Stomach smooth muscle (tissue), 2 donors: Measurements from ENCODE around the gene SMCP.

ENCODE experiments used
- H3K27ac ChIP-seq: one replicate; pipeline ENCODE4 v1.7.0; 2013; ENCODE audit warnings: mild to moderate bottlenecking, low read length, inconsistent platforms
- H3K27me3 ChIP-seq, 2 donors: one replicate each; pipeline ENCODE4 v1.7.0; 2013; ENCODE audit warnings: low read length in 2 of 2; ENCODE audit not compliant: insufficient read depth in 2 of 2, control insufficient read depth in 1 of 2
- H3K36me3 ChIP-seq, 2 donors: one replicate each; pipeline ENCODE4 v1.7.0; 2013; ENCODE audit warnings: low read length in 2 of 2; ENCODE audit not compliant: control insufficient read depth in 2 of 2, insufficient read depth in 2 of 2
- H3K4me1 ChIP-seq: one replicate; pipeline ENCODE4 v1.7.0; 2013; ENCODE audit warnings: low read length; ENCODE audit not compliant: control insufficient read depth, insufficient read depth
- H3K4me3 ChIP-seq, 2 donors: one replicate each; pipeline ENCODE4 v1.7.0; 2013; ENCODE audit warnings: low read length in 2 of 2
- H3K9ac ChIP-seq, 2 donors: one replicate each; pipeline ENCODE4 v1.7.0; 2013; ENCODE audit warnings: low read length in 2 of 2, mild to moderate bottlenecking in 1 of 2
- H3K9me3 ChIP-seq, 2 donors: one replicate each; pipeline ENCODE4 v1.7.0; 2013; ENCODE audit warnings: low read length in 2 of 2; ENCODE audit not compliant: control insufficient read depth in 2 of 2
- donor health status: healthy.
- donor health status: Pancreatic carcinoma.

SMCP gene

GRCh38 chr1:152909206-152909605, 31.1 kb downstream of the SMCP start:
- Histone ChIP-seq H3K27me3 (peaks cover 3 to 8% of the 10 kb centered on the region in 2 donors), H3K9ac (no peak overlapping the region), H3K4me3 (no peak overlapping the region), H3K4me1 (no peaks in the 10 kb centered on the region), H3K36me3 (no peaks in the 10 kb centered on the region), H3K9me3 (no peaks in the 10 kb centered on the region), H3K27ac (no peak overlapping the region)

GRCh38 chr1:152912471-152912870, 34.3 kb downstream of the SMCP start:
- Histone ChIP-seq H3K9ac (no peak overlapping the region), H3K27ac (no peak overlapping the region), H3K4me3 (no peak overlapping the region), H3K4me1 (no peaks in the 10 kb centered on the region), H3K27me3 (peaks cover 3 to 6% of the 10 kb centered on the region in 2 donors), H3K9me3 (no peaks in the 10 kb centered on the region), H3K36me3 (no peaks in the 10 kb centered on the region)

- H3K9ac ChIP-seq = no peak overlapping the region
- no peaks in the 10 kb centered on the region for H3K9me3 ChIP-seq
- H3K27ac ChIP-seq = no peak overlapping the region
- H3K27me3 ChIP-seq = peaks cover 3 to 6% of the 10 kb centered on the region in 2 donors
- no peaks in the 10 kb centered on the region for H3K4me1 ChIP-seq
- H3K36me3 ChIP-seq = no peaks in the 10 kb centered on the region
- no peak overlapping the region for H3K4me3 ChIP-seq
Observed at GRCh38 chr1:152912900-152913299, 34.8 kb downstream of the SMCP start.

- Histone ChIP-seq H3K27ac (no peak overlapping the region), H3K36me3 (no peaks in the 10 kb centered on the region), H3K9me3 (no peaks in the 10 kb centered on the region), H3K4me3 (no peak overlapping the region), H3K4me1 (no peaks in the 10 kb centered on the region), H3K9ac (no peak overlapping the region), H3K27me3 (no peaks in the 10 kb centered on the region)
Observed at GRCh38 chr1:152917794-152918193, 39.7 kb downstream of the SMCP start.

- Histone ChIP-seq H3K4me1 (no peaks in the 10 kb centered on the region), H3K36me3 (no peaks in the 10 kb centered on the region), H3K27ac (no peak overlapping the region), H3K27me3 (no peaks in the 10 kb centered on the region), H3K4me3 (no peak overlapping the region), H3K9me3 (no peaks in the 10 kb centered on the region), H3K9ac (no peak overlapping the region)
Observed at GRCh38 chr1:152919071-152919470, 40.9 kb downstream of the SMCP start.

- no peaks in the 10 kb centered on the region for H3K27me3 ChIP-seq
- no peak overlapping the region for H3K27ac ChIP-seq
- no peaks in the 10 kb centered on the region for H3K4me1 ChIP-seq
Observed at GRCh38 chr1:152924191-152924590, 46.1 kb downstream of the SMCP start.

GRCh38 chr1:152926091-152926490, 48.0 kb downstream of the SMCP start:
- H3K27ac ChIP-seq = no peak overlapping the region
- no peak overlapping the region for H3K9ac ChIP-seq
- no peaks in the 10 kb centered on the region for H3K36me3 ChIP-seq
- no peaks in the 10 kb centered on the region for H3K4me1 ChIP-seq
- peaks cover 2 to 3% of the 10 kb centered on the region in 2 donors for H3K9me3 ChIP-seq
- no peak overlapping the region for H3K4me3 ChIP-seq
- H3K27me3 ChIP-seq = no peaks in the 10 kb centered on the region

More at GRCh38 chr1:152924191-152924590, 46.1 kb downstream of the SMCP start:
- Histone ChIP-seq H3K4me3 (no peak overlapping the region), H3K9ac (no peak overlapping the region), H3K36me3 (no peaks in the 10 kb centered on the region), H3K9me3 (peaks cover 2 to 3% of the 10 kb centered on the region in 2 donors)

GRCh38 chr1:152928671-152929070, 50.5 kb downstream of the SMCP start:
- Histone ChIP-seq H3K4me1 (no peaks in the 10 kb centered on the region), H3K9me3 (peaks cover 2 to 3% of the 10 kb centered on the region in 2 donors), H3K27me3 (no peaks in the 10 kb centered on the region), H3K36me3 (no peaks in the 10 kb centered on the region), H3K4me3 (no peak overlapping the region), H3K27ac (no peak overlapping the region), H3K9ac (no peak overlapping the region)

GRCh38 chr1:152932170-152932811, 54.2 kb downstream of the SMCP start:
- H3K9ac ChIP-seq = no peak overlapping the region
- H3K36me3 ChIP-seq = no peaks in the 10 kb centered on the region
- H3K4me3 ChIP-seq = no peak overlapping the region
- H3K4me1 ChIP-seq = no peaks in the 10 kb centered on the region
- H3K27me3 ChIP-seq = no peaks in the 10 kb centered on the region
- H3K27ac ChIP-seq = no peak overlapping the region
- peaks cover 0 to 2% of the 10 kb centered on the region in 2 donors for H3K9me3 ChIP-seq

GRCh38 chr1:152933196-152933595, 55.1 kb downstream of the SMCP start:
- H3K4me3 ChIP-seq = no peak overlapping the region
- no peak overlapping the region for H3K27ac ChIP-seq
- no peaks in the 10 kb centered on the region for H3K4me1 ChIP-seq
- no peak overlapping the region for H3K9ac ChIP-seq
- no peaks in the 10 kb centered on the region for H3K36me3 ChIP-seq
- peaks cover 0 to 2% of the 10 kb centered on the region in 2 donors for H3K9me3 ChIP-seq
- H3K27me3 ChIP-seq = no peaks in the 10 kb centered on the region
